OCI-LY1 (cell line): ENCODE results near the gene XPO1.

Experiments
- H2AFZ ChIP-seq: fragments of 200-600 bp; sonication (generic), shearing (Covaris generic); 2 replicates; pipeline ENCODE4 v1.6.0; 2014; ENCODE audit warnings: antibody characterized with exemption, mild to moderate bottlenecking, low read length
- H3F3A ChIP-seq: fragments of 200-600 bp; sonication (generic), shearing (Covaris generic); 2 replicates; pipeline ENCODE4 v1.6.0; 2014; ENCODE audit warnings: mild to moderate bottlenecking, antibody characterized with exemption, low read length, moderate library complexity; ENCODE audit not compliant: insufficient read depth
- H3K27ac ChIP-seq: fragments of 200-600 bp; sonication (generic); 2 replicates; pipeline ENCODE4 v1.5.1; 2014; ENCODE audit warnings: low read length, mixed run types, mild to moderate bottlenecking, low read depth; ENCODE audit not compliant: poor library complexity, severe bottlenecking
- H3K27me3 ChIP-seq: fragments of 200-600 bp; sonication (generic); 2 replicates; pipeline ENCODE4 v1.6.0; 2014; ENCODE audit warnings: antibody characterized with exemption, mild to moderate bottlenecking, low read length, moderate library complexity; ENCODE audit not compliant: insufficient read depth
- H3K36me3 ChIP-seq: fragments of 200-600 bp; sonication (generic); 2 replicates; pipeline ENCODE4 v1.6.1; 2014; ENCODE audit warnings: mild to moderate bottlenecking, antibody characterized with exemption, low read length, moderate library complexity, mixed read lengths; ENCODE audit not compliant: insufficient read depth
- H3K4me1 ChIP-seq: fragments of 200-600 bp; sonication (generic); 2 replicates; pipeline ENCODE4 v1.5.1; 2014; ENCODE audit warnings: mild to moderate bottlenecking, low read length, moderate library complexity; ENCODE audit not compliant: insufficient read depth, severe bottlenecking
- H3K4me2 ChIP-seq: fragments of 200-600 bp; sonication (generic), shearing (Covaris generic); 2 replicates; pipeline ENCODE4 v1.6.1; 2014; ENCODE audit warnings: low read length
- H3K4me3 ChIP-seq: fragments of 200-600 bp; sonication (generic); 2 replicates; pipeline ENCODE4 v1.5.1; 2014; ENCODE audit warnings: low read length, low read depth, mild to moderate bottlenecking, mixed read lengths; ENCODE audit not compliant: poor library complexity, severe bottlenecking
- H3K79me2 ChIP-seq: fragments of 200-600 bp; shearing (Covaris generic); 2 replicates; pipeline ENCODE4 v1.6.1; 2016; ENCODE audit warnings: mixed run types, low read length, mixed read lengths; ENCODE audit not compliant: insufficient read depth
- H3K9ac ChIP-seq: fragments of 200-600 bp; sonication (generic), shearing (Covaris generic); 2 replicates; pipeline ENCODE4 v1.6.1; 2014; ENCODE audit warnings: mild to moderate bottlenecking, low read length, mixed read lengths
- H3K9me2 ChIP-seq: fragments of 200-600 bp; sonication (generic), shearing (Covaris generic); 2 replicates; pipeline ENCODE4 v1.6.1; 2014; ENCODE audit warnings: low read depth, mild to moderate bottlenecking, low read length, mixed read lengths
- H3K9me3 ChIP-seq: fragments of 200-600 bp; shearing (Covaris generic); 2 replicates; pipeline ENCODE4 v1.6.1; 2014; ENCODE audit warnings: low read length, mixed read lengths
- H4K20me1 ChIP-seq: fragments of 200-600 bp; sonication (generic), shearing (Covaris generic); 2 replicates; pipeline ENCODE4 v1.6.0; 2016; ENCODE audit warnings: mild to moderate bottlenecking, low read length; ENCODE audit not compliant: insufficient read depth
- CTCF ChIP-seq: fragments of 200-600 bp; sonication (generic), shearing (Covaris generic); IDR thresholded peaks from 2 replicates; pipeline ENCODE4 v1.5.1; 2017; ENCODE audit warnings: mild to moderate bottlenecking, antibody characterized with exemption, low read length, moderate library complexity, mixed read lengths
- EZH2 ChIP-seq: fragments of 200-600 bp; sonication (generic), shearing (Covaris generic); IDR thresholded peaks from 2 replicates; pipeline ENCODE4 v1.8.0; 2017; ENCODE audit warnings: borderline replicate concordance, mixed run types, mild to moderate bottlenecking, antibody characterized with exemption, low read length, moderate library complexity, mixed read lengths

XPO1 gene

GRCh38 chr2:61470965-61471904 is 66.9 kb downstream of the XPO1 start, which contains the start of gene USP34:
USP34 (minus strand) TSS chr2:61471087; CDS start chr2:61470692, 395 bp downstream.
- H3F3A ChIP-seq: no peaks in the 10 kb centered on the region
- H2AFZ ChIP-seq: no peak within 1 kb of the TSS
- H3K27me3 ChIP-seq: no peaks in the 10 kb centered on the region
- H3K27ac ChIP-seq: peak within 1 kb of the TSS; percentile 93
- peak within 1 kb of the TSS; percentile 90 for H3K9ac ChIP-seq
- no peaks in the 10 kb centered on the region for H4K20me1 ChIP-seq
- peaks cover 6% of the 10 kb centered on the region for H3K36me3 ChIP-seq
- peak within 1 kb of the TSS; percentile 82 for H3K4me3 ChIP-seq
- H3K4me2 ChIP-seq: peak within 1 kb of the TSS; percentile 83
- peaks cover 36% of the 10 kb centered on the region for H3K4me1 ChIP-seq
- no peaks in the 10 kb centered on the region for H3K9me3 ChIP-seq
- no peaks in the 10 kb centered on the region for H3K9me2 ChIP-seq
- TF ChIP-seq CTCF: no peak
- H3K79me2 ChIP-seq: peaks cover 39% of the 10 kb centered on the region

GRCh38 chr2:61470122-61470951 is 67.8 kb downstream of the XPO1 start:
- Histone ChIP-seq H3K79me2 (peaks cover 48% of the 10 kb centered on the region), H4K20me1 (no peaks in the 10 kb centered on the region)

More at GRCh38 chr2:61470122-61470951, 67.8 kb downstream of the XPO1 start:
- H3K9me3 ChIP-seq: no peaks in the 10 kb centered on the region
- H3K36me3 ChIP-seq: peaks cover 6% of the 10 kb centered on the region
- no peak for TF ChIP-seq CTCF
- no peak for TF ChIP-seq EZH2
- no peaks in the 10 kb centered on the region for H3K27me3 ChIP-seq
- H2AFZ ChIP-seq: no peak overlapping the region
- no peaks in the 10 kb centered on the region for H3F3A ChIP-seq
- H3K4me1 ChIP-seq: peaks cover 45% of the 10 kb centered on the region
- peak overlapping the region; percentile 82 for H3K4me3 ChIP-seq
- no peaks in the 10 kb centered on the region for H3K9me2 ChIP-seq
- peak overlapping the region; percentile 83 for H3K4me2 ChIP-seq
- peak overlapping the region; percentile 90 for H3K27ac ChIP-seq
- H3K9ac ChIP-seq: peak overlapping the region; percentile 90
